Fibroblast of skin of back (primary cell): ENCODE data around the gene EPHA1. TPM values are rescaled to one million over a fixed set of nuclear protein-coding genes. Genes with fewer than 3 reads are reported as not detected.

Source experiments
- DNase-seq: peaks from one replicate; pipeline ENCODE4 v3.0.0-alpha.2; 2013
- polyA plus RNA-seq, 2 experiments: library from polyadenylated mRNA; unstranded; fragments of 120-200 nt; gene quantifications; one replicate each; pipeline ENCODE4 v1.2.1, GENCODE V29; 2013; ENCODE audit not compliant: insufficient read length in 2 of 2

The EPHA1 gene
- 3.4 TPM for polyA plus RNA-seq (2013, experiment 1 of 2; ENCODE audit: insufficient read length)
- polyA plus RNA-seq (2013, experiment 2 of 2; ENCODE audit: insufficient read length), result 3.2 TPM

DNA sequence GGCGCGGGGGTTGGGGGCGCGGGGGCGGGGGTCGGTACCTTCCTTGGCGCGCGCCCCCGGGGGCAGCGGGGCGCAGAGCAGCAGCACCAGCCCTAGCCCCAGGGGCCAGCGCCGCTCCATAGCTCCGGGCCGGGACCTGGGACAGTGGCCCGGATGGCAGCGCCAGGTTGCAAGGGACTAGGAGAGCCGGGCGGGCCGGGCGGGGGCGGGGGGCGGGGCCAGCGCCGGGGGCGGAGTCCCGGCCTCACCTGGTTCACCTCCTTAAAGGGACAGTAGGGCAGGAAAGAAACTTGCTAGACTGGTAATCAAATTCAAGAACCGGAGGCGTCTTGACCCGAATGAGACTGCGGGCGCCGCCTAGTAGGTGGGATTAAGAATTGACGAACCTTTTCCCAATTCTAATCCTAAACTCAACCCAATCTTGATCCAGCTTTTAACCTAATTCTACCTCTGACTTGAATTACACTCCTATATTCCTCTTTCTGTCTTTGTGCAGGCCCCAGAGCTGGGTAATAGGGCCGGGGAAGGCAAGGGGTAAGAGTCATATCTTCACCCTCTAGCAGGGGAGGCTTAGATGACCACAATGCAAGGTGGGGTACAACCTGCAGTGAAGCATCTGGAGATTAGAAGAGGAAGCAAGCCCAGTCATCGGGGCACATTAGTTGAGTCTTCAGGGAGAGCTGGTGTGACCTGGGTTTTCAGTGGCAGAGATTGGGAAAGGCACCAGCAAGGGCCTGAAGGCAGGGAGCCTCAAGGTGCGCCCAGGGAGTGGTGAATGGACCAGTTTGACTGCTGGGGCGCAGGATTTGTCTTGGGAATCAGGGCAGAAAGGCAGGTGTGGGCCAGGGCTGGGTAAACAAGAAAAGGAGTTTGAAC is at the start of gene EPHA1:
Gene EPHA1 (minus strand): TSS at position 171 of the 876 bp plus-strand sequence. CDS start 51 bp downstream, at position 120.
- DNase-seq, result no peak

DNA sequence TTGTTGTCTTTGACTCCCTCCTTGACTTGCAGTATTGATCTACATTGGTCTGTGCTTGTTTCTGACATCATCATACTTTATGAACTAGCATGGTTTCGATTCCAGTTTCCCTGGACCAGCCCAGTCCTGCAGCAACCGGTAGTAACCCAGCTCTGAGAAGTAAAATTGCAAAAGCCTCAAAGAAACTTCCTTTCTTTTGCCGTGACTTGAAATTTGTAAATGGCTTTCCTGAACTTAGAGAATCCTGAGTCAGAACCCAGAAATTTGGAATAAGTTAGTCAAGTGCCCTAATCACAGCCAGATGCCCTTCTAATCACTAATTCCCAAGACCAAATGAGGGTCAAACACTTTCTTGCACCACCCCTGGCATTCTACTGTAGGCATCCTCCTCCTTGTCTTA is 49.6 kb upstream of the EPHA1 start:
- DNase-seq, result peak; percentile 68

DNA sequence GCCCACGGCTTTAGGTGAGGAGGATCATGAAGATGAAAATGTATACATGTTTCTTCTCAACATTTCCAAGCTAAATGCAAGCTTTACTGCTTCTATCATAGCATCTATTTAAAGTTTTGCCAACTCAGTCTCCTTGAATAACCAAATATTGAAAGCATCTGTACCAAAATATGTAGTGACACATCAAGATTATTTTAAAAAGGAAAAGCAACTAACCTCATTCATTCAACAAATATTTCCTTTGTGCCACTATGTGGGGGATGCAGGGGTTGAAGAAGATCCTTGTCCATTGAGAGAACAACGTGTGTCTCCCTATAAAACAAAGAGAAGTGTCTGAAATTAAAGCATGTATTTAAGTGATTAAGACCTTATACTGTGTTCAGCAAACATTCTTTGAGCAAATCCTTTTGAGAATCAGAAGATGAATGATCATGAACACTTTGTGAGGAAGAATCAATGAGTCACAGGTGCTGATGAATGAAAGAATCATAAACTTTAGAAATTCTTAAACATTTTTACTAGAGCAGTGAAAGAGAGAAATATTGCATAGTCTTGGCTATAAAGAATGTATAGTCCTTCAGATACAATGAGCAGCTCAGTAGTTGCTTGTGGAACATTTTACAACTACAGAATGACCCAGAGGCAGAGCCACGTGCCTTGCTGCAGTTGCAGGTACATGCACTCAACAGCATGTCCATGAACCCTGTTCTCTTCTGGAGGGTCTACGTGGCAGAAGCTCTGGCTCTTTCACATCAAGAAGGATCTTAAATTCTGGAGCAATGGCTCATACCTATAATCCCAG is 48.5 kb upstream of the EPHA1 start:
- peak; percentile 85 for DNase-seq

DNA sequence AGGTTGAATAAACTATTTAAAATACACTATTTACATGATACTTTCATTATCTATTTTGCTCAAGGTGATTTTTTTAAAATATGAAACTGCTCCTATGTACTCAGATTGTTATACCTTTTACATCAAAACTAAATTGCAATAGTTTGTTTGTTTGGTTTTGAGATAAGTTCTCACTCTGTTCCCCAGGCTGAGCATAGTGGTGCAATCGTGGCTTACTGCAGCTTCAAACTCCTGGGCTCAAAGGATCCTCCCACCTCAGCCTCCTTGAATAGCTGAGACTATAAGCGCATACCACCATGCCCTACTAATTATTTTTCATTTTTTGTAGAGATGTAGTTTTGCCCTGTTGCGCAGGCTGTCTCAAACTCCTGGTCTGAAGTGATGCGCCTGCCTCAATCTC is 47.3 kb upstream of the EPHA1 start:
- no peak for DNase-seq

DNA sequence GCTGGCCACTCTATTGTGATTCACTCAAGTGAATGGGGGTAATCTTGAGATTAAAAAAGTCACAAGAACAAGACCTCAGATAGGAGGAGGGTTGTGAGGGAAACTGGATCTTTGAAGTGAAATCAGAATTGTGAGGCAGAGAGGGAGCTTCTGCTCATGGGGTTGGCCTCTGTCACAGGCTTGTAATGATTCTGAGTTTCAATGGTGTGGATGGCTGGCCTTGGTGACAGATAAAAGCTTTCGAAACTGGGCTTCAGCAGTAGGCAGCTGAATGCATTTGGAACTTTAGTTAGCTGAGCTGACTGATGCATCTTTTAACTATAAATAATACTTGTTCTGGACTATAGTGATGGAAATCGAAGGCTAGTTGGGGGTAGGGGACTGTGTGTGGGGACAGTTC is 46.8 kb upstream of the EPHA1 start:
- no peak for DNase-seq

DNA sequence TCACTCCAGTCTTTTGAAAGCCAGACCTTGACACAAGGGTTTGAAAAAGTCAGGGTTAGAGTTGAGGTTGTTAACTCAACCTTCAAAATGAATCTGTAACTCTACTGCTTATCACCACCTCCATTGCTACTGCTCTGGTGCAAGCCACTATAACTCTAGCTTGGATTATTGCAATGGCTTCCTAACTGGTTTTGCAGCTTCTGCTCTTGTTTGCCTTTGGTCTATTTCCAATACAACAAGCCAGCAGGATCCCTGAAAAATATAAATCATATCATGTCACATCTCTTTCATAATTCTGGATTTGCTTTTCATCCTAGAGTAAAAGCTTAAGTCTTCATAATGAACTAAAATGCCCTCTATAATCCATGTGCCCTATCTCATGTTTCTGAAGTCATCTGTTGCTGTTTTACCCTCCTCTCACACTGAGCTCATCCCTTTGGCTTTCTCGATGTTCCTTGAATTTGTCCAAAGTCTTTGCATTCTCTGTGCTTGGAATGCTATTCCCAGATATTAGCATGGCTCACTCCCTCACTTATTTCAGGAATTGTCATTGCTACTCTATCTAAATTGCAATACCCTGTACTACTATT is 45.5 kb upstream of the EPHA1 start:
- DNase-seq, result peak; percentile 84

DNA sequence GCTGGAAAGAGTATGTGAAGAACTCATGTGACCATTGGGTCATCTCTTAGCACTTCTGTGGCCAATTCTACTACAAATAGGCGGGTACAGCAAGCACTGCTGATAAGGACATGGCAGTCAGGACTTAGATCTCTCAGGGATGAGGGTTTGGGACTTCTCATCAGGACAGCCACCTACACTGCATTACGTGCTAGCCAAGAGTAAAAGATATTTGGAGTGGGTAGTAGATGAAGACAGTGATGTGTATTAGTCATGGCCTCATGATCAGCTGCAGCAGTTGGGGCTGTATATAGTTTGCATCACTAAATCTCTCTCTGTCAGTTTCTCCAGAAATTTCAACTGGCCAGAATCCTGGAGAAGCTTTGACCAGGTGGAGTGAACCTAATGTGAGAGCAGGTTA is 43.8 kb upstream of the EPHA1 start:
- DNase-seq, result no peak

DNA sequence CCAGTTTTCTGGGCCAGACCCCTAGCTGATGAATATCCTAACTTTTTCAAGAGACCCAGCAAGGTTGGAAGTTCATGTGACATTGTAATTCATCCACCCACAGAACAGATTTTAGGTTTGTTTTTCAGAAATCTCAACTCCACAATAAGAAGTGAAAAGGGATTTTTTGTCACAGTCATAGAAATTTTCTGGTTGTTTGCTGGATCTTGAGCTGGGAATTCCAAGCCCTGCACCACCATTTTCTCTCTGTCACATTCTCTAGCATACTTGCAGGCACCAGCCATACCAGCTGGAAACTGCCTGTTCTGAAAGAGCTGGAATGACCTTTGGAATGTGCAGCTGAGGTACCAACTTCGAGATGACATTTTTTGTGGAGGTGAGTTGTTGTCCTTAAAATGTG is 43.1 kb upstream of the EPHA1 start:
- DNase-seq, result no peak

DNA sequence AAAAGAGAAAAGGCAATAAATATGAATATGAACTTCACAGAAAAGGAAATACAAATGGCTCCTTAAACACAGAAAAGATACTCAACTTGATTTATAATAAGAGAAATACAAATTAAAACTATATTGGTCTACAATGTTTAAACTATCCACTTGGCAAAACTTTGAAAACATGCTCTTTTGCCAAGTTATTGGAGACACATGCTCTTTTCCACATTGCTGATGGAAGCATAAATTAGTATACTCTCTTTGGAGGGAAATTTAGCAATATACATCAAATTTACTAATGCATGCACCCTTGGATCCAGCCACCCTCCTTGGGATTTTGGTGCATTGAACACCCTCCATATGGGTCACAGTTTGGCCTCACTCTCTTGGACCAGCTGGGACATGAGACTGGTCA is 42.5 kb upstream of the EPHA1 start:
- DNase-seq, result no peak

DNA sequence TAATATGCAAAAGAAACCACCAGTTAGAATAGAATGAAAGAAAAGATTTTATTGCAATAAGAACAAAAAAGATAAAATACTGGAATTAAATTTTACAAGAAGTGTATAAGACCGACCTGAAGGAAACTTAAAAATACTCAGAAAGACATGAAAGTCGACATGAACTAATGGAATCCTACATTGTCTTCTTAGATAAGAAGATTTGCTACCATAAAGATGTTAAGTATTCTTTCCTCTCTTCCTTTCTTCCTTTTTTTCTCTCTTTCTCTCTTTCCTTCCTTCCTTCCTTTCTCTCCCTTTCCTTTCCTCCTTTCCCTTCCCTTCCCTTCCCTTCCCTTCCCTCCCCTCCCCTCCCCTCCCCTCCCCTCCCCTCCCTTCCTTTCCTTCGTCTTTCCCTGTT is 41.1 kb upstream of the EPHA1 start:
- DNase-seq, result no peak

DNA sequence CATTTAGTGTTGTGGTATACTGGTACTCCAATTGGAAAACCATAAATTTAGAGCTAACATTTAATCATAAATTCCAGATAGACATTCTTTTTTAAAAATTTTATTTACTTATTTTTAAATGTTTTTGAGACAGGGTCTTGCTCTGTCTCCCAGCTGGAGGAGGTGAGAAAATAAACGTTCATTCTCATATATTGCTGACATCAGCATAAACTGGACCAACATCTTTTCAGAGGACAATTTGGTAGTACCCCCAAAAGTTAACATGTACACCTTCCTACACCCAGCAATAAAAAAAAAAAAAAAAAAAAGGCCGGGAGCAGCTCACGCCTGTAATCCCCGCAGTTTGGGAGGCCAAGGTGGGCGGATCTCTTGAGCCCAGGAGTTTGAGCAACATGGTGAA is 39.8 kb upstream of the EPHA1 start:
- DNase-seq, result no peak

DNA sequence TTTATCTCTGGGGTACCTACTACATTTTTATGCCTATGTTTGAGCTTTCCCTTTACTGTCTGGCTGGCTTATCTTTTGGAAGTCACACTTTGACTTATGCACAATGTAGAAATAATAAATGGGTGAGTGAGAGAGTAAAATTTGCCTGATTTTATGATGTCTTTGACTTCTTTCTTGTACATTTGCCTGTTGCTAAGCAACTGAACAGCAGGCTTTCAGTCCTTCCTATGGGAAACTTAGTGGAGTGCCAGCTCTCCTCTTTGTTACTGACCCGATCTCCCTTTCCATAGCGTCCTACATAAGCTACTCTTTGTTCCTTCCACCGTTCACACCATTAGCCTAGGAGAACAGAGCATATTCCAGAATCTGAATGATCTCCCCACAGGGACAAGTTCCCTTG is 38.8 kb upstream of the EPHA1 start:
- no peak for DNase-seq

DNA sequence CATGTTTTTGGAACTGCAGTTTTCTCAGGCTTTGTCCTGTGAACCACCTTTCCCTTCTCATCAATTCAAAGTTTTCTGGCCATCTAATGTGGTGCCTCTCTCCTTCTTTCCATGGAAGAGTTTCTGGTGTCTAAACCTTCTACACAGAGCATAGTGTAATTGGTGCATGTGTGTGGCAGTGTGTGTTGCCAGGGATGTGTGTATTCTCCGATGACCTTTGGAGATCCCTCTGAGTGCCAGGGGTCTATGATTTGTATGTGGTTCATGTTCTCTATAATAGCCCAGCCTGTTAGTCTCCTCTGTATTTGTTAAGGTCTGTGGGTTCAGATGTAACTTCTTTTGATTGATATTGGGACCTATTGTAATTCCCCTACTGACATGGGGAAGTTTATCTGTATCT is 36.1 kb upstream of the EPHA1 start:
- no peak for DNase-seq

DNA sequence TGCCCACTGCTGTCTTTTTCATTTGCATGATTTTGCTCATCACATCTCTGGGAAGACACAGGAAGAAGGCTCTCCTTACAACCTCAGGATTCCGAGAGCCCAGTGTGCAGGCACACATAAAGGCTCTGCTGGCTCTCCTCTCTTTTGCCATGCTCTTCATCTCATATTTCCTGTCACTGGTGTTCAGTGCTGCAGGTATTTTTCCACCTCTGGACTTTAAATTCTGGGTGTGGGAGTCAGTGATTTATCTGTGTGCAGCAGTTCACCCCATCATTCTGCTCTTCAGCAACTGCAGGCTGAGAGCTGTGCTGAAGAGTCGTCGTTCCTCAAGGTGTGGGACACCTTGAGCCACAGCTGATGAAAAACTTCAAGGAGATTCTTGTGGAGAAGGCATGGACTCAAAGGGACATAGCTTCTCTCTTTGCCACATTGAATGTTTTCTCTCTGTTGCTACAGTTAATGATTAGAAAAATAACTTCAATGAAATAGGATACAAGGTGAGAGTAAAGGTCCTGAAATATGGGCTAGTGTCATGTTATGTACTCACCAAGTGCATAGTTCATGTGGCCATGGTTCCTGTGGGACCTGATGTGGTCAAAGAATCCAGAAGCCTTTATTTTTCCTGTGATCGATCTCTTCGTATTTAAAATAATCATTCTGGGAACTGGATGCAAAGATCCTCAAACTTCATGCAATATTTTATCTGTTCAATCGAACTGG is 35.6 kb upstream of the EPHA1 start:
- no peak for DNase-seq

DNA sequence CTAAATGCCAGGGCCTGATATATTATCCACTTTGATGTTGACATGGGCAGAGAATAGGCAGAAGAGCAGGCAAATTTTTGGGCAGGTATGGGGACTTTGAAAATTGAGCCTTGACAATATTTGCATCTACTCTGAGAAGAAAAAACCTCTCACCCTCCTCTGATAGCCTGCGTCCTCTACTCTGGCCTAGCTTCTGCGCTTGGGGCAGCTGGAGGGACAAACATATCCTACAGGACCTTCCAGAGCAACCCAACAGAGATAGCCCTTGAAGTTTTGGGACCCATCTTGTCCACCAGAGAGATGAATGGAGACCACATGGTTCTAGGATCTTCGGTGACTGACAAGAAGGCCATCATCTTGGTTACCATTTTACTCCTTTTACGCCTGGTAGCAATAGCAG is 34.5 kb upstream of the EPHA1 start, which contains the start of gene TAS2R60:
Gene TAS2R60 (plus strand): TSS at position 301 of the 400 bp plus-strand sequence. CDS start 0 bp downstream, at position 301.
- DNase-seq, result no peak

DNA sequence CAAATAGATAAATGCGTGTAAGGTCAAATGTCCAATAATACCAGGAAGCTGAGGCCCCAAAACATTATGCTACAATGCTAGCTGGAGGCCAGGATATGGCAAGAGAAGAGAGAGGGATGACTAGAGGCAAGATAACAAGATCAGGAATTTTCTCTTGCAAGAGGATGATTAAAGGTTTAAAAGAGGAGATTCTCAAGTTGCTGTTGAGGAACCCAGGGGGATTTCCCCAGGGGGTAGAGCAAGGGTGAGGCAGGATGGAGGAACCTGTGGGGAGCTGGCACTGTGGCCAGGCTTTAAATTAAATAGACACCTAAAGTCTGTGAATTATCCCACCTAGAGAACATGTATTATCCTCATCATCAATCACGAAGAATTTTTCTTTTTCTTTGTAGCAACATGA is 31.2 kb upstream of the EPHA1 start:
- no peak for DNase-seq

DNA sequence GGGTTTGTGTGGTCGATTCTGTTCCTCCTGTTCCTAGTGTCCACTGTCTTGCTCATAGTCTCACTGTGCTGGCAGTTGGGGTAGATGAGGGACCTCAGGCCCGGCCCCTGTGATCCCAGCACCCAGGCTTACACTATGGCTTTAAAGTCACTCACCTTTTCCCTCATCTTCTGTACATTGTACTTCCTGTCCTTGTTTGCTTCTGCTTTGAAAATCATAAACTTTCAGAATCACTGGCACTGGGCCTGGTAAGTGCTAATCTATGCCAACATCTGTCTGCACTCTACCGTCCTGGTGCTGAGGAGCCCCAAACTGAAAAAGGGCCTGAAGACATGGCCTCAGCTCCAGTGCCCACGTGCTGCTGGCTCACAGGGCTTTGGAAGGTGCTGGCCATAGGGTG is 28.9 kb upstream of the EPHA1 start:
- no peak for DNase-seq

DNA sequence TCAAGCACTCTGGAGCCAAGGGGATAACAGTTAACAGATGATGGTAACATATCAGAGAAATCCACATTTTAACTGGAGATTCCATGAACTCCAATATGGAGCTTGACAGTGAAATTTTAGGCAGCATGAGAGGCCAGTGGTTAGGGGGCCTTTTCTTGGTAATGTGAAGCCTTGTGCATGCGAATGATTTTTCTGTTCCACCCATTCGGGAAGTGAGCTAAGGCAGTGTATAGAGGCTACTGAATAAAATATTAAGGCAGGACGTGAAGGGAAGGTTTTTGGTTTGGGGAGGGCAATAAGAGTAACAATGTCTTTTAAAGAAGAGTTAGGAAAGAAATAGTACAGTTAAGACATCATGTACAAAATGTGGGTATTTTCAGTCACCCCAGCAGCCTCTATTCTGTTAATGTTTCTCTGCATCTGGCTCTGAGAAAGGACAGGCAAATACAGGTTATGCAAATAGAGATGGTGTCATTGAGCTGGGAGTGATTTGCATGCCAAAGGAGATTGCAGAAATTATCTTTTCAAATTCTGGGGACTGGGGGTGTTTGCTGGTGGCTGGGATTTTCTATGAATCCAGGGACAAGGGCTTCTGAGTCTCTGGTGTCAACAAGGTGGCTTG is 27.8 kb upstream of the EPHA1 start:
- no peak for DNase-seq

DNA sequence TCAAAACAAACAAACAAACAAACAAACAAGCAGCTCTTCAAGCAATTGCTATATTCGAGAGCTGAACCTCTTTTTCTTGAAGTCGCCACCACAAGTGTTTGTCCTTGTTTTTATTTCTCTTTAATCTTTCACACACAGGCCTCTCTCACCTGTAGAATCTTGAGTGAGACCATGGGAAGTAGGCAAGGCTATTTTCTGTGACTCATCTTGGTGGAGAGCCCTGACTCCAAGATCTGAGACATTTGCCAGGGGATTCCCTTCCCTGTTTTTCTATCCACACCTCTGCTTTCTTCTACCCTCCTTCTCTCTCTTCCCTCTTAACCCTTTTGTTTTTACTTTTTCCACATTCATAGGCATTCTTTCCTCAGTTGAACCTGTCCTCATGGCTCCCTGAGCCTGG is 26.6 kb upstream of the EPHA1 start:
- no peak for DNase-seq

DNA sequence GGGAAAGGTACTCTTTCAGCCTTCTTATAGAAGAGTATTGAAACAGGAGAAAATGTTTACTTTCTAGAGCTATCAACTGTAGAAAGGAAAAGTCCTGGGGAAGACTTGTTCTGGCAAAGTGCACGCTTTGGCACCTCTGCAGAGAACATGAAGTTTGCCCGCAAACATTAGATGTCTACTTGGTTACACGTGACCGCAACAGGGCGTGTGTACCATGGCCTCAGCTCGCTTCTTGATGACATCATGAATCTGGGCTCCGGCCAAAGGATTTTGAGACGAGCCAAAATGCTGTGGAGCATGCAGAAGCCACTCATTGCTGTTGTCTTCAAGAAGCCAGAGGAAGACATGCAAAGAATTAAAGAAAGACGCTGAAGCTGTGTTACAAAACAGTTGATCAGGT is 26.0 kb upstream of the EPHA1 start:
- DNase-seq, result no peak

DNA sequence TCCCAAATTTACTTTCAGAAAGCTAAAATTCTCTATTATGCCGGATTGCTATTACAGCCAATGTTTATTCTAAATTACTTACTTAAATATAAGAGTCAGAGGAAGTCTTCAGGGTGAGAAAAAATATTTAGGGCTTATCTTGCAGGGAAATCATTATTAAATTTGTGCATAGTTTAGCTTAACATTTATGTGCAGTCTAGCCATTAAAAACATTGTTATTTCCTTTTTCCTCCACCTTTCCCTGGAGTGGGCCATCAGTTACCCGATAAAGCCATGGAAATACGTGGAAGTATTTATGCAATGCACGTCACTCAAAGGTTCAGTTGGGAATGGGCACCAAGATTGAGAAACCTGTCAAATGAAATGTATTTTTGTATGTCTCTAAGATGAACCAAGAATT is 25.1 kb upstream of the EPHA1 start:
- no peak for DNase-seq

DNA sequence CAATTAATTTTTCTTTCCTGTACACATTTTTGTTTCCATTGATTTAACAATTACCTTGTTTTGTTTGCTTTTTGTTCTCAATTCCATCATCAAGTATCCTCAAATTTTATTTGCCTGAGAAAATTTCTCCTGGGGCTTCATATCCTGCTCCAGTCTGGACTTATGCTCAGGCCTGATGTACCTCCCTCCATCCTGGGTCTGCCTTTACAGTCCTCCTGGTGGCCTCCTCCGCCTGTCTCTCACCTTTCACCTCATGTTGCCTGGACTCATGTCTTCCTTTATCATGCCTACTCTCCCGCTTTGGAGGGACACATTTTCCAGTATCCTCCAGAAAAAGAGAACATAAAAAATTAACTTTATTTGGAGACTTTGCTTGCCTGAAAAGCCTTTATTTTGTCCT is 22.5 kb upstream of the EPHA1 start:
- no peak for DNase-seq
